Activated CD8-positive, alpha-beta memory T cell treated with anti-CD3 and anti-CD28 coated beads, Interleukin-2, amount 10 ng/mL, durations not matched to agents 7 days and 5 days (primary cell): Measurements from ENCODE around the gene SOHLH1. TPM values are rescaled to one million over a fixed set of nuclear protein-coding genes. Genes with fewer than 3 reads are reported as not detected.

Source experiments
- ATAC-seq: fragments of 150-1000 bp; cut with Tn5 transposase; one replicate; pipeline ENCODE4 v1.10.0; 2021; ENCODE audit warnings: moderate library complexity
- CTCF ChIA-PET: fragments of 350-600 bp; sonication (Branson Sonifier 250); formaldehyde crosslinking; loops from one replicate; lab custom pipeline; 2021; ENCODE audit warnings: antibody characterized with exemption; lab: Charles Lee
- DNase-seq: peaks from one replicate; pipeline ENCODE4 v3.0.0-alpha.2; 2020
- H3K27ac Mint-ChIP-seq: one replicate; pipeline ENCODE4 v1.8.0; 2021; ENCODE audit warnings: mild to moderate bottlenecking, mixed read lengths
- H3K27me3 Mint-ChIP-seq: one replicate; pipeline ENCODE4 v1.8.0; 2021; ENCODE audit warnings: mixed read lengths
- H3K36me3 Mint-ChIP-seq: one replicate; pipeline ENCODE4 v1.8.0; 2021; ENCODE audit warnings: mild to moderate bottlenecking, mixed read lengths
- H3K4me1 Mint-ChIP-seq: one replicate; pipeline ENCODE4 v1.8.0; 2021; ENCODE audit warnings: mixed read lengths
- H3K4me3 Mint-ChIP-seq: one replicate; pipeline ENCODE4 v1.8.0; 2021; ENCODE audit warnings: mild to moderate bottlenecking, moderate library complexity, mixed read lengths
- H3K9me3 Mint-ChIP-seq: one replicate; pipeline ENCODE4 v1.8.0; 2022; ENCODE audit warnings: low read depth, mixed read lengths
- total RNA-seq, 2 experiments: library from RNA; stranded (reverse); gene quantifications; one replicate each; pipeline ENCODE4 v1.2.3, GENCODE V29; 2021

Gene SOHLH1
- total RNA-seq, 2 experiments from 2014 or later, result not detected

GRCh38 chr9:135662758-135663450 is 36.4 kb downstream of the SOHLH1 start, which contains the start of gene LCN9:
TSS of gene LCN9 (plus strand) at chr9:135663309. CDS start at chr9:135663322, 13 bp downstream.
- H3K4me1 Mint-ChIP-seq, result no peaks in the 10 kb centered on the region
- DNase-seq (no peak), ATAC-seq (no peak)
- no peaks in the 10 kb centered on the region for H3K36me3 Mint-ChIP-seq
- H3K9me3 Mint-ChIP-seq, result no peaks in the 10 kb centered on the region
- no peak within 1 kb of the TSS for H3K27ac Mint-ChIP-seq
- no peaks in the 10 kb centered on the region for H3K27me3 Mint-ChIP-seq
- no peak within 1 kb of the TSS for H3K4me3 Mint-ChIP-seq
- CTCF ChIA-PET, result no interaction called here

- Mint-ChIP-seq H3K36me3 (no peaks in the 10 kb centered on the region), H3K9me3 (no peaks in the 10 kb centered on the region), H3K4me3 (no peak overlapping the region), H3K27ac (no peak overlapping the region), H3K27me3 (no peaks in the 10 kb centered on the region), H3K4me1 (no peaks in the 10 kb centered on the region)
- ATAC-seq, result no peak
- CTCF ChIA-PET, result no interaction called here
- DNase-seq, result no peak
Observed at GRCh38 chr9:135661816-135662560, 37.3 kb downstream of the SOHLH1 start.

- CTCF ChIA-PET, result no interaction called here
- DNase-seq (no peak), ATAC-seq (no peak)
- Mint-ChIP-seq H3K27me3 (no peaks in the 10 kb centered on the region), H3K36me3 (no peaks in the 10 kb centered on the region), H3K27ac (no peak overlapping the region), H3K4me1 (no peaks in the 10 kb centered on the region), H3K4me3 (no peak overlapping the region), H3K9me3 (no peaks in the 10 kb centered on the region)
Observed at GRCh38 chr9:135660407-135660806, 38.9 kb downstream of the SOHLH1 start.

GRCh38 chr9:135659252-135659651 is 40.0 kb downstream of the SOHLH1 start:
- ATAC-seq, result no peak
- Mint-ChIP-seq H3K9me3 (no peaks in the 10 kb centered on the region), H3K4me1 (no peaks in the 10 kb centered on the region), H3K27me3 (peaks cover 3% of the 10 kb centered on the region), H3K36me3 (no peaks in the 10 kb centered on the region), H3K4me3 (no peak overlapping the region), H3K27ac (no peak overlapping the region)
- CTCF ChIA-PET, result no interaction called here
- no peak for DNase-seq

GRCh38 chr9:135657416-135657815 is 41.9 kb downstream of the SOHLH1 start:
- Mint-ChIP-seq H3K27ac (no peak overlapping the region), H3K4me3 (no peak overlapping the region), H3K36me3 (no peaks in the 10 kb centered on the region), H3K27me3 (peaks cover 3% of the 10 kb centered on the region), H3K9me3 (no peaks in the 10 kb centered on the region), H3K4me1 (no peaks in the 10 kb centered on the region)
- ATAC-seq (no peak), DNase-seq (no peak)
- CTCF ChIA-PET, result no interaction called here

GRCh38 chr9:135655317-135655716 is 44.0 kb downstream of the SOHLH1 start:
- H3K4me3 Mint-ChIP-seq, result no peak overlapping the region
- no peak overlapping the region for H3K27ac Mint-ChIP-seq
- CTCF ChIA-PET, result no interaction called here
- H3K27me3 Mint-ChIP-seq, result peaks cover 3% of the 10 kb centered on the region
- no peaks in the 10 kb centered on the region for H3K4me1 Mint-ChIP-seq
- no peak for DNase-seq
- peaks cover 3% of the 10 kb centered on the region for H3K9me3 Mint-ChIP-seq
- H3K36me3 Mint-ChIP-seq, result peaks cover under 1% of the 10 kb centered on the region
- ATAC-seq, result no peak

GRCh38 chr9:135650408-135650807 is 48.9 kb downstream of the SOHLH1 start:
- no peak overlapping the region for H3K4me3 Mint-ChIP-seq

GRCh38 chr9:135649508-135649907 is 49.8 kb downstream of the SOHLH1 start:
- Mint-ChIP-seq H3K4me1 (no peaks in the 10 kb centered on the region), H3K27ac (no peak overlapping the region), H3K36me3 (peaks cover 8% of the 10 kb centered on the region), H3K4me3 (no peak overlapping the region), H3K27me3 (no peaks in the 10 kb centered on the region), H3K9me3 (peaks cover 22% of the 10 kb centered on the region)
- DNase-seq (no peak), ATAC-seq (no peak)
- CTCF ChIA-PET, result no interaction called here

More at GRCh38 chr9:135650408-135650807, 48.9 kb downstream of the SOHLH1 start:
- Mint-ChIP-seq H3K9me3 (peaks cover 16% of the 10 kb centered on the region), H3K27me3 (peaks cover 3% of the 10 kb centered on the region), H3K4me1 (no peaks in the 10 kb centered on the region), H3K27ac (no peak overlapping the region), H3K36me3 (peaks cover 4% of the 10 kb centered on the region)
- ATAC-seq (no peak), DNase-seq (no peak)
- CTCF ChIA-PET, result no interaction called here

GRCh38 chr9:135648494-135649410 is 50.5 kb downstream of the SOHLH1 start:
- no peaks in the 10 kb centered on the region for H3K4me1 Mint-ChIP-seq
- peaks cover 22% of the 10 kb centered on the region for H3K9me3 Mint-ChIP-seq

GRCh38 chr9:135647884-135648283 is 51.4 kb downstream of the SOHLH1 start:
- H3K36me3 Mint-ChIP-seq, result peaks cover 8% of the 10 kb centered on the region
- no peak overlapping the region for H3K27ac Mint-ChIP-seq
- H3K4me1 Mint-ChIP-seq, result no peaks in the 10 kb centered on the region
- ATAC-seq (no peak), DNase-seq (no peak)
- H3K4me3 Mint-ChIP-seq, result no peak overlapping the region
- no peaks in the 10 kb centered on the region for H3K27me3 Mint-ChIP-seq
- CTCF ChIA-PET, result no interaction called here
- peaks cover 22% of the 10 kb centered on the region for H3K9me3 Mint-ChIP-seq

More at GRCh38 chr9:135648494-135649410, 50.5 kb downstream of the SOHLH1 start:
- CTCF ChIA-PET, result no interaction called here
- ATAC-seq, result no peak
- Mint-ChIP-seq H3K27me3 (no peaks in the 10 kb centered on the region), H3K4me3 (no peak overlapping the region), H3K36me3 (peaks cover 8% of the 10 kb centered on the region), H3K27ac (no peak overlapping the region)
- no peak for DNase-seq

GRCh38 chr9:135644631-135645218 is 54.6 kb downstream of the SOHLH1 start:
- ATAC-seq (no peak), DNase-seq (no peak)
- no peak overlapping the region for H3K27ac Mint-ChIP-seq
- no peaks in the 10 kb centered on the region for H3K27me3 Mint-ChIP-seq
- H3K4me1 Mint-ChIP-seq, result no peaks in the 10 kb centered on the region
- peaks cover 19% of the 10 kb centered on the region for H3K9me3 Mint-ChIP-seq
- CTCF ChIA-PET, result no interaction called here
- H3K4me3 Mint-ChIP-seq, result no peak overlapping the region
- H3K36me3 Mint-ChIP-seq, result peaks cover 6% of the 10 kb centered on the region
